ENCODE data around the gene DOP1B.

DNA sequence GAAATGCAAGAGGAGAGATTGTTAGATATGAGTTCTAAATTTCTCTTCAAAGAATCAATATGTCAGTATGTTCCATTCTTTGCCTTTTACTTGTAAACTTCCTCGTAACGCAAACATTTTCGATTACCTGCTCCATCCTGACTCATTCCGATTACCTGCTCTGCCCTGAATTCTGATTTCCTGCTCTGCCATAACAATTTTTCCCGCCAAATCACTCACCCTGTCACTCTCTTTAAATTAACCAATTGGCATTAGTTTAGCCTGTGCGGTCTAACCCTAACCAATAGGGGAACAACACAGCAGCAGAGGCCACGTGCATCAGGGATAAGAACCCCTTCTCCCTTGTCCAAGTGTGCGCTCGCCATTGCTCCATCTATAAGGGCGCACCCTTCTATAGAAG is 46.8 kb upstream of the DOP1B start:
- TF ChIP-seq, protein P1, sequence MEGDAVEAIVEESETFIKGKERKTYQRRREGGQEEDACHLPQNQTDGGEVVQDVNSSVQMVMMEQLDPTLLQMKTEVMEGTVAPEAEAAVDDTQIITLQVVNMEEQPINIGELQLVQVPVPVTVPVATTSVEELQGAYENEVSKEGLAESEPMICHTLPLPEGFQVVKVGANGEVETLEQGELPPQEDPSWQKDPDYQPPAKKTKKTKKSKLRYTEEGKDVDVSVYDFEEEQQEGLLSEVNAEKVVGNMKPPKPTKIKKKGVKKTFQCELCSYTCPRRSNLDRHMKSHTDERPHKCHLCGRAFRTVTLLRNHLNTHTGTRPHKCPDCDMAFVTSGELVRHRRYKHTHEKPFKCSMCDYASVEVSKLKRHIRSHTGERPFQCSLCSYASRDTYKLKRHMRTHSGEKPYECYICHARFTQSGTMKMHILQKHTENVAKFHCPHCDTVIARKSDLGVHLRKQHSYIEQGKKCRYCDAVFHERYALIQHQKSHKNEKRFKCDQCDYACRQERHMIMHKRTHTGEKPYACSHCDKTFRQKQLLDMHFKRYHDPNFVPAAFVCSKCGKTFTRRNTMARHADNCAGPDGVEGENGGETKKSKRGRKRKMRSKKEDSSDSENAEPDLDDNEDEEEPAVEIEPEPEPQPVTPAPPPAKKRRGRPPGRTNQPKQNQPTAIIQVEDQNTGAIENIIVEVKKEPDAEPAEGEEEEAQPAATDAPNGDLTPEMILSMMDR (conservative IDR thresholded peaks at IDR 0.05 in 1 of 2, IDR thresholded peaks at IDR 0.05 in 1 of 2; ENCODE audit: extremely low read depth in 1 of 2, insufficient read depth in 1 of 2, low read depth in 1 of 2, low read length in 2 of 2), result no peak
- TF ChIP-seq EZH2 (IDR thresholded peaks at IDR 0.05; ENCODE audit: borderline replicate concordance, low read length), result no peak

Measured in mammary epithelial cell (primary cell).